ENCODE data around the gene BRD3OS.
A peak's percentile ranks its signal among the peaks of the same experiment; 100 is the strongest.

The BRD3OS gene

GRCh38 chr9:133979921-133980863 is 45.1 kb upstream of the BRD3OS start:
- peak overlapping the region in 1 of 2 donors; percentile 17 for H3K9ac ChIP-seq (ENCODE audit: low read depth in 1 of 2, low read length in 2 of 2)
- no peak overlapping the region for H3K4me3 ChIP-seq (ENCODE audit: low read length in 2 of 2)
- peak overlapping the region; percentile 22 to 61 for H3K27ac ChIP-seq (ENCODE audit: low read depth in 2 of 2, low read length in 2 of 2)
- no peaks in the 10 kb centered on the region for H3K36me3 ChIP-seq (ENCODE audit: control insufficient read depth in 2 of 2, insufficient read depth in 2 of 2, low read length in 2 of 2)
- H3K4me1 ChIP-seq (ENCODE audit: control insufficient read depth in 2 of 2, insufficient read depth in 2 of 2, low read length in 2 of 2), result peaks cover 0 to 9% of the 10 kb centered on the region in 2 donors
- no peaks in the 10 kb centered on the region for H3K27me3 ChIP-seq (ENCODE audit: control insufficient read depth in 2 of 2, insufficient read depth in 2 of 2, low read length in 2 of 2)
- H3K9me3 ChIP-seq (ENCODE audit: control insufficient read depth in 2 of 2, low read length in 2 of 2), result no peaks in the 10 kb centered on the region

GRCh38 chr9:133980864-133981588 is 44.3 kb upstream of the BRD3OS start:
- H3K4me3 ChIP-seq (ENCODE audit: low read length in 2 of 2), result no peak overlapping the region
- H3K27ac ChIP-seq (ENCODE audit: low read depth in 2 of 2, low read length in 2 of 2), result peak overlapping the region in 1 of 2 donors; percentile 61
- no peak overlapping the region for H3K9ac ChIP-seq (ENCODE audit: low read depth in 1 of 2, low read length in 2 of 2)
- H3K36me3 ChIP-seq (ENCODE audit: control insufficient read depth in 2 of 2, insufficient read depth in 2 of 2, low read length in 2 of 2), result no peaks in the 10 kb centered on the region
- H3K9me3 ChIP-seq (ENCODE audit: control insufficient read depth in 2 of 2, low read length in 2 of 2), result no peaks in the 10 kb centered on the region
- peaks cover 0 to 9% of the 10 kb centered on the region in 2 donors for H3K4me1 ChIP-seq (ENCODE audit: control insufficient read depth in 2 of 2, insufficient read depth in 2 of 2, low read length in 2 of 2)
- H3K27me3 ChIP-seq (ENCODE audit: control insufficient read depth in 2 of 2, insufficient read depth in 2 of 2, low read length in 2 of 2), result no peaks in the 10 kb centered on the region

- no peaks in the 10 kb centered on the region for H3K9me3 ChIP-seq (ENCODE audit: control insufficient read depth in 2 of 2, low read length in 2 of 2)
- peaks cover 0 to 9% of the 10 kb centered on the region in 2 donors for H3K4me1 ChIP-seq (ENCODE audit: control insufficient read depth in 2 of 2, insufficient read depth in 2 of 2, low read length in 2 of 2)
- no peak overlapping the region for H3K9ac ChIP-seq (ENCODE audit: low read depth in 1 of 2, low read length in 2 of 2)
- H3K27ac ChIP-seq (ENCODE audit: low read depth in 2 of 2, low read length in 2 of 2), result no peak overlapping the region
- H3K36me3 ChIP-seq (ENCODE audit: control insufficient read depth in 2 of 2, insufficient read depth in 2 of 2, low read length in 2 of 2), result no peaks in the 10 kb centered on the region
- H3K27me3 ChIP-seq (ENCODE audit: control insufficient read depth in 2 of 2, insufficient read depth in 2 of 2, low read length in 2 of 2), result no peaks in the 10 kb centered on the region
- no peak overlapping the region for H3K4me3 ChIP-seq (ENCODE audit: low read length in 2 of 2)
Measured at GRCh38 chr9:133981589-133981957, 43.7 kb upstream of the BRD3OS start.

DNA sequence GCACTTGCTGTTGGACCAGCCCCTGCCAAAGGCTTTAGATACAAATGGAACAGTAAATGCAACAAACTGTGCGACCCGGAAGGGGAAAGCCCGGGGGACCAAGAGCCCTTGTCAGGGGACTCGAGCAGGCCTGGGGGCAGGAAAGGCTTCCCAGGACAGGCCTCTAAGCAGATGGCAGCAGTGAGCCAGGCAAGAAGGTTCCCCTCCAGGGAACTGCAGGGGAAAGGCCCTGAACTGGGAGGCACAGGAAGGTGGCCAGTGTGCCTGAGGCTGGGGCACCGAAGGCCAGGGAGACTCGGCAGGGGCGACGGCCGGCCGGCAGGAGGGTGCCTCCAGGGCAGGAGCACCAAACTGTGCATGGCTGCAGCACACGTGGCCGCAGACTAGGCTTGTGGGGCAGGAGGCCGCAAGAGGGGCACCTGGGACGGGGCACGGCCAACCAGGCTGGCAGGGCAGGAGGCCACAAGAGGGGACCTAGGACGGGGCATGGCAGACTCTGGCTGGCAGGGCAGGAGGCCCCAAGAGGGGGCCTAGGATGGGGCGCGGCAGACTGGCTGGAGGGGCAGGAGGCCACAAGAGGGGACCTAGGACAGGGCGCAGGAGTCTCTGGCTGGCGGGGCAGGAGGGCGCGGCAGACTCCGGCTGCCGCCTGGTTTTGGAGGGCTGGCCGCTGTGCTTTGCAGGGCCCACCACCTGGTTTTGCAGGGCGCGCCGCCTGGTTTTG is 43.2 kb upstream of the BRD3OS start:
- no peaks in the 10 kb centered on the region for H3K27me3 ChIP-seq (ENCODE audit: control insufficient read depth in 2 of 2, insufficient read depth in 2 of 2, low read length in 2 of 2)
- no peaks in the 10 kb centered on the region for H3K36me3 ChIP-seq (ENCODE audit: control insufficient read depth in 2 of 2, insufficient read depth in 2 of 2, low read length in 2 of 2)
- H3K4me1 ChIP-seq (ENCODE audit: control insufficient read depth in 2 of 2, insufficient read depth in 2 of 2, low read length in 2 of 2), result peaks cover 0 to 9% of the 10 kb centered on the region in 2 donors
- H3K9me3 ChIP-seq (ENCODE audit: control insufficient read depth in 2 of 2, low read length in 2 of 2), result no peaks in the 10 kb centered on the region
- H3K27ac ChIP-seq (ENCODE audit: low read depth in 2 of 2, low read length in 2 of 2), result no peak overlapping the region
- no peak overlapping the region for H3K9ac ChIP-seq (ENCODE audit: low read depth in 1 of 2, low read length in 2 of 2)
- H3K4me3 ChIP-seq (ENCODE audit: low read length in 2 of 2), result no peak overlapping the region

- no peaks in the 10 kb centered on the region for H3K36me3 ChIP-seq (ENCODE audit: control insufficient read depth in 2 of 2, insufficient read depth in 2 of 2, low read length in 2 of 2)
- peaks cover 0 to 9% of the 10 kb centered on the region in 2 donors for H3K4me1 ChIP-seq (ENCODE audit: control insufficient read depth in 2 of 2, insufficient read depth in 2 of 2, low read length in 2 of 2)
- no peak overlapping the region for H3K9ac ChIP-seq (ENCODE audit: low read depth in 1 of 2, low read length in 2 of 2)
- H3K4me3 ChIP-seq (ENCODE audit: low read length in 2 of 2), result no peak overlapping the region
- no peaks in the 10 kb centered on the region for H3K9me3 ChIP-seq (ENCODE audit: control insufficient read depth in 2 of 2, low read length in 2 of 2)
- H3K27me3 ChIP-seq (ENCODE audit: control insufficient read depth in 2 of 2, insufficient read depth in 2 of 2, low read length in 2 of 2), result no peaks in the 10 kb centered on the region
- no peak overlapping the region for H3K27ac ChIP-seq (ENCODE audit: low read depth in 2 of 2, low read length in 2 of 2)
Measured at GRCh38 chr9:133982971-133983720, 42.1 kb upstream of the BRD3OS start.

DNA sequence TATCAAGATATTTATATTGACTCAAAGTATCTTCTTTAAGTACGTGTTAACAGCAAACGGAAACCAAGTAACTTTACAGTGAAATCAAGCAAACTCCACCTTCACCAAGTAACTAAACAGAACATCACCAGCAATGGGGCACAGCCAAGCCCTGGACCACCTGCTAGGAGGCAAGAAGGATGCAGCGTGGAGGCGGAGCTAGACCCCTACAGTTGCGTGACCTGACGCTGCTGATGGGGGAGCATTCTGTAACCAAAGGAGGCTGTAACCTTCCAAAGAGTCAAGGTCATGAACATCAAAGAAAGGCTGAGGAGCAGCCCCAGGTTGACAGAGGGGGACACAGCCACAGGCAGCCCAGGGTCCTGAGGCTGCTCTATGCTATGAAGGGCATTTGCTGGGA is 39.2 kb upstream of the BRD3OS start:
- H3K36me3 ChIP-seq (ENCODE audit: control insufficient read depth in 2 of 2, insufficient read depth in 2 of 2, low read length in 2 of 2), result no peaks in the 10 kb centered on the region
- no peak overlapping the region for H3K27ac ChIP-seq (ENCODE audit: low read depth in 2 of 2, low read length in 2 of 2)
- H3K4me1 ChIP-seq (ENCODE audit: control insufficient read depth in 2 of 2, insufficient read depth in 2 of 2, low read length in 2 of 2), result peaks cover 13 to 14% of the 10 kb centered on the region in 2 donors
- H3K9me3 ChIP-seq (ENCODE audit: control insufficient read depth in 2 of 2, low read length in 2 of 2), result no peaks in the 10 kb centered on the region
- no peaks in the 10 kb centered on the region for H3K27me3 ChIP-seq (ENCODE audit: control insufficient read depth in 2 of 2, insufficient read depth in 2 of 2, low read length in 2 of 2)
- no peak overlapping the region for H3K9ac ChIP-seq (ENCODE audit: low read depth in 1 of 2, low read length in 2 of 2)
- no peak overlapping the region for H3K4me3 ChIP-seq (ENCODE audit: low read length in 2 of 2)

GRCh38 chr9:133986774-133987445 is 38.4 kb upstream of the BRD3OS start:
- H3K4me3 ChIP-seq (ENCODE audit: low read length in 2 of 2), result no peak overlapping the region
- no peak overlapping the region for H3K9ac ChIP-seq (ENCODE audit: low read depth in 1 of 2, low read length in 2 of 2)
- H3K27me3 ChIP-seq (ENCODE audit: control insufficient read depth in 2 of 2, insufficient read depth in 2 of 2, low read length in 2 of 2), result no peaks in the 10 kb centered on the region
- no peaks in the 10 kb centered on the region for H3K36me3 ChIP-seq (ENCODE audit: control insufficient read depth in 2 of 2, insufficient read depth in 2 of 2, low read length in 2 of 2)
- H3K9me3 ChIP-seq (ENCODE audit: control insufficient read depth in 2 of 2, low read length in 2 of 2), result no peaks in the 10 kb centered on the region
- peaks cover 13 to 17% of the 10 kb centered on the region in 2 donors for H3K4me1 ChIP-seq (ENCODE audit: control insufficient read depth in 2 of 2, insufficient read depth in 2 of 2, low read length in 2 of 2)
- H3K27ac ChIP-seq (ENCODE audit: low read depth in 2 of 2, low read length in 2 of 2), result no peak overlapping the region

DNA sequence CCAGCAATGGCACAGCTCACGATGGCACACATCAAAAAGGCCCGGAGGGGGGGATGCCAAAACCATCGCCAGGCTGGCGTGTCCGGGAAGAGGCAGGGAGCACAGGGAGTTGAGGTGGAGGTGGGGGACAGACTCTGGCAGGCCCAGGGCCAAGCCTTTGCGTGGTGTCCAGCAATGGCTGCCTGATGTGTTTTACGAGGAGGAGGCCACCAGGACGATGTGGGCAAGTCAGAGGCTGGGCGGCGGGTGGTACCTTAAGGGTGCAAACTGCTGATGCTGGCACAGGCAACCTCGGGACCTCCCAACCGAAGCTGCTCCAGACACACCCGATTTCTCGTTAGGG is 37.9 kb upstream of the BRD3OS start:
- Histone ChIP-seq H3K9ac (ENCODE audit: low read depth in 1 of 2, low read length in 2 of 2) (no peak overlapping the region), H3K36me3 (ENCODE audit: control insufficient read depth in 2 of 2, insufficient read depth in 2 of 2, low read length in 2 of 2) (no peaks in the 10 kb centered on the region), H3K9me3 (ENCODE audit: control insufficient read depth in 2 of 2, low read length in 2 of 2) (no peaks in the 10 kb centered on the region), H3K27me3 (ENCODE audit: control insufficient read depth in 2 of 2, insufficient read depth in 2 of 2, low read length in 2 of 2) (no peaks in the 10 kb centered on the region), H3K27ac (ENCODE audit: low read depth in 2 of 2, low read length in 2 of 2) (no peak overlapping the region), H3K4me1 (ENCODE audit: control insufficient read depth in 2 of 2, insufficient read depth in 2 of 2, low read length in 2 of 2) (peaks cover 10 to 17% of the 10 kb centered on the region in 2 donors), H3K4me3 (ENCODE audit: low read length in 2 of 2) (no peak overlapping the region)

GRCh38 chr9:133987946-133988665 is 37.2 kb upstream of the BRD3OS start:
- Histone ChIP-seq H3K27ac (ENCODE audit: low read depth in 2 of 2, low read length in 2 of 2) (no peak overlapping the region), H3K4me1 (ENCODE audit: control insufficient read depth in 2 of 2, insufficient read depth in 2 of 2, low read length in 2 of 2) (peaks cover 11 to 19% of the 10 kb centered on the region in 2 donors), H3K9ac (ENCODE audit: low read depth in 1 of 2, low read length in 2 of 2) (no peak overlapping the region), H3K9me3 (ENCODE audit: control insufficient read depth in 2 of 2, low read length in 2 of 2) (no peaks in the 10 kb centered on the region), H3K27me3 (ENCODE audit: control insufficient read depth in 2 of 2, insufficient read depth in 2 of 2, low read length in 2 of 2) (no peaks in the 10 kb centered on the region), H3K4me3 (ENCODE audit: low read length in 2 of 2) (no peak overlapping the region), H3K36me3 (ENCODE audit: control insufficient read depth in 2 of 2, insufficient read depth in 2 of 2, low read length in 2 of 2) (no peaks in the 10 kb centered on the region)

Measured in mucosa of rectum (tissue), 2 donors.